Sigmoid colon (tissue), 7 donors: Measurements from ENCODE around the gene CREB3. TPM values are rescaled to one million over a fixed set of nuclear protein-coding genes. Genes with fewer than 3 reads are reported as not detected.

Experiments
- polyA plus RNA-seq, 3 donors: library from polyadenylated mRNA; stranded (reverse); fragments of 200-250 nt; gene quantifications; one replicate each; pipeline ENCODE4 v1.2.3, GENCODE V29; 2013
- small RNA-seq, 3 donors: library from RNA; depleted of rRNA; stranded (forward); fragments of <200 nt; gene quantifications; one replicate each; pipeline ENCODE3, GENCODE V24; 2016
- total RNA-seq, 4 donors: library from RNA; depleted of rRNA; stranded (reverse); fragments of >200 nt; gene quantifications; one replicate each; pipeline ENCODE4 v1.1.0, GENCODE V29; 2016
- donor health status: healthy with polysubstance abuse.
- donor health status: Bipolar disorder and iron deficiency.
- donor health status: healthy.

CREB3 gene
- total and polyA plus RNA-seq, 7 donors = 31.0 to 82.7 (median 65.9) TPM

Small RNA genes within 50 kb of the gene (small RNA-seq; reads per million reads assigned to genes)
- 0 to 0.11 (median 0) reads per million in 3 donors for gene MIR6853

Other genes with a start within 250 kb of the CREB3 start
- gene RUSC2, start 242.6 kb upstream of the CREB3 start, total RNA-seq = 10 to 100 TPM; 30.9 to 47.1 (median 43.4) TPM
- 1 to 10 TPM in 2 of 3 donors, under 1 TPM in 1; 0.92 to 5.6 (median 1.2) TPM for gene RUSC2, start 242.6 kb upstream of the CREB3 start, polyA plus RNA-seq
- gene TESK1, start 127.4 kb upstream of the CREB3 start, total RNA-seq = 10 to 100 TPM; 23.5 to 47.4 (median 29.2) TPM
- gene TESK1, start 127.4 kb upstream of the CREB3 start, polyA plus RNA-seq = 10 to 100 TPM; 24.6 to 33.3 (median 27.0) TPM
- gene CD72, start 114.3 kb upstream of the CREB3 start, total RNA-seq = 1 to 10 TPM in 2 of 4 donors, under 1 TPM in 2; 0.36 to 8.0 (median 1.1) TPM
- gene CD72, start 114.3 kb upstream of the CREB3 start, polyA plus RNA-seq = 10 to 100 TPM in 1 of 3 donors, 1 to 10 TPM in 2; 1.2 to 42.1 (median 1.4) TPM
- gene SIT1, start 81.7 kb upstream of the CREB3 start, total RNA-seq = under 1 TPM in 2 of 4 donors, not detected in 2; 0.81 to 0.82 TPM
- gene SIT1, start 81.7 kb upstream of the CREB3 start, polyA plus RNA-seq = 10 to 100 TPM in 1 of 3 donors, 1 to 10 TPM in 1, not detected in 1; 1.8 to 15.9 TPM
- gene RMRP, start 74.6 kb upstream of the CREB3 start, total RNA-seq = over 10,000 TPM in 2 of 4 donors, 1,000 to 10,000 TPM in 2; 2,523 to 26,387 (median 8,883) TPM
- 100 to 1,000 TPM in 1 of 3 donors, not detected in 2; 480 TPM for gene RMRP, start 74.6 kb upstream of the CREB3 start, polyA plus RNA-seq
- gene CCDC107, start 74.4 kb upstream of the CREB3 start, total RNA-seq = 100 to 1,000 TPM in 1 of 4 donors, 10 to 100 TPM in 3; 70.6 to 112 (median 83.1) TPM
- 10 to 100 TPM; 21.3 to 28.8 (median 24.2) TPM for gene CCDC107, start 74.4 kb upstream of the CREB3 start, polyA plus RNA-seq
- gene ARHGEF39, start 67.5 kb upstream of the CREB3 start, total RNA-seq = 1 to 10 TPM in 3 of 4 donors, under 1 TPM in 1; 0.99 to 3.3 (median 1.4) TPM
- 1 to 10 TPM in 2 of 3 donors, under 1 TPM in 1; 0.60 to 9.0 (median 1.6) TPM for gene ARHGEF39, start 67.5 kb upstream of the CREB3 start, polyA plus RNA-seq
- under 1 TPM in 2 of 4 donors, not detected in 2; 0.33 to 0.71 TPM for gene CA9, start 58.7 kb upstream of the CREB3 start, total RNA-seq
- gene CA9, start 58.7 kb upstream of the CREB3 start, polyA plus RNA-seq = 1 to 10 TPM in 1 of 3 donors, not detected in 2; 1.7 TPM
- 1,000 to 10,000 TPM; 3,590 to 8,131 (median 6,107) TPM for gene TPM2, start 42.7 kb upstream of the CREB3 start, total RNA-seq
- gene TPM2, start 42.7 kb upstream of the CREB3 start, polyA plus RNA-seq = 100 to 1,000 TPM in 2 of 3 donors, 10 to 100 TPM in 1; 49.9 to 447 (median 334) TPM
- gene TLN1, start 471 bp upstream of the CREB3 start, total RNA-seq = 100 to 1,000 TPM; 354 to 609 (median 525) TPM
- gene TLN1, start 471 bp upstream of the CREB3 start, polyA plus RNA-seq = 100 to 1,000 TPM in 1 of 3 donors, 10 to 100 TPM in 2; 45.0 to 143 (median 57.6) TPM
- 10 to 100 TPM; 45.9 to 91.7 (median 64.8) TPM for gene GBA2, start 16.6 kb downstream of the CREB3 start, total RNA-seq
- 10 to 100 TPM; 34.8 to 88.5 (median 58.5) TPM for gene GBA2, start 16.6 kb downstream of the CREB3 start, polyA plus RNA-seq
- gene RGP1, start 16.6 kb downstream of the CREB3 start, total RNA-seq = 10 to 100 TPM; 13.3 to 23.5 (median 13.5) TPM
- 10 to 100 TPM; 10.2 to 37.2 (median 21.3) TPM for gene RGP1, start 16.6 kb downstream of the CREB3 start, polyA plus RNA-seq
- gene MSMP, start 21.6 kb downstream of the CREB3 start, total RNA-seq = not detected
- gene MSMP, start 21.6 kb downstream of the CREB3 start, polyA plus RNA-seq = under 1 TPM in 1 of 3 donors, not detected in 2; 0.57 TPM
- 10 to 100 TPM; 20.3 to 26.6 (median 24.4) TPM for gene NPR2, start 58.9 kb downstream of the CREB3 start, total RNA-seq
- 1 to 10 TPM in 1 of 3 donors, under 1 TPM in 2; 0.60 to 9.5 (median 0.69) TPM for gene NPR2, start 58.9 kb downstream of the CREB3 start, polyA plus RNA-seq
- 1 to 10 TPM; 1.4 to 2.8 (median 2.4) TPM for gene SPAG8, start 79.6 kb downstream of the CREB3 start, total RNA-seq
- gene SPAG8, start 79.6 kb downstream of the CREB3 start, polyA plus RNA-seq = 1 to 10 TPM in 1 of 3 donors, not detected in 2; 1.1 TPM
- gene HINT2, start 82.4 kb downstream of the CREB3 start, total RNA-seq = 10 to 100 TPM; 23.5 to 42.8 (median 36.2) TPM
- gene HINT2, start 82.4 kb downstream of the CREB3 start, polyA plus RNA-seq = 100 to 1,000 TPM in 2 of 3 donors, 10 to 100 TPM in 1; 85.8 to 125 (median 112) TPM
- gene FAM221B, start 96.1 kb downstream of the CREB3 start, total RNA-seq = not detected
- under 1 TPM in 1 of 3 donors, not detected in 2; 0.03 TPM for gene FAM221B, start 96.1 kb downstream of the CREB3 start, polyA plus RNA-seq
- gene TMEM8B, start 96.6 kb downstream of the CREB3 start, total RNA-seq = 10 to 100 TPM in 1 of 4 donors, 1 to 10 TPM in 3; 6.4 to 12.5 (median 8.4) TPM
- gene TMEM8B, start 96.6 kb downstream of the CREB3 start, polyA plus RNA-seq = 1 to 10 TPM; 3.5 to 9.5 (median 4.2) TPM
- not detected for gene OR13J1, start 137.7 kb downstream of the CREB3 start, total RNA-seq
- not detected for gene OR13J1, start 137.7 kb downstream of the CREB3 start, polyA plus RNA-seq
- 1 to 10 TPM; 2.1 to 6.4 (median 4.0) TPM for gene HRCT1, start 173.5 kb downstream of the CREB3 start, total RNA-seq
- gene HRCT1, start 173.5 kb downstream of the CREB3 start, polyA plus RNA-seq = 10 to 100 TPM in 2 of 3 donors, 1 to 10 TPM in 1; 4.2 to 88.5 (median 12.7) TPM
- 1 to 10 TPM in 3 of 4 donors, under 1 TPM in 1; 0.82 to 5.5 (median 2.1) TPM for gene SPAAR, start 176.8 kb downstream of the CREB3 start, total RNA-seq
- gene SPAAR, start 176.8 kb downstream of the CREB3 start, polyA plus RNA-seq = 1 to 10 TPM in 1 of 3 donors, not detected in 2; 2.5 TPM
- gene OR2S2, start 225.5 kb downstream of the CREB3 start, total RNA-seq = not detected
- gene OR2S2, start 225.5 kb downstream of the CREB3 start, polyA plus RNA-seq = not detected